GM23248 (cell line): ENCODE measurements around the gene GCH1. TPM values are rescaled to one million over a fixed set of nuclear protein-coding genes. Genes with fewer than 3 reads are reported as not detected.
A peak's percentile ranks its signal among the peaks of the same experiment; 100 is the strongest.

Experiments
- DNase-seq: peaks from one replicate; pipeline ENCODE4 v3.0.0-alpha.2; 2015
- H2AFZ ChIP-seq: fragments of 200-600 bp; sonication (generic); 2 replicates; pipeline ENCODE4 v1.6.1; 2016; ENCODE audit warnings: antibody characterized with exemption
- H3F3A ChIP-seq: fragments of 200-600 bp; sonication (generic); 2 replicates; pipeline ENCODE4 v1.6.1; 2016; ENCODE audit warnings: mild to moderate bottlenecking, antibody characterized with exemption, mixed run types; ENCODE audit not compliant: insufficient read depth
- H3K27ac ChIP-seq: fragments of 200-600 bp; sonication (generic); 2 replicates; pipeline ENCODE4 v1.5.1; 2016; ENCODE audit warnings: mild to moderate bottlenecking
- H3K27me3 ChIP-seq: fragments of 200-600 bp; sonication (generic); replicated peaks from 2 replicates; pipeline ENCODE4 v1.6.1; 2016; ENCODE audit warnings: mild to moderate bottlenecking; ENCODE audit not compliant: insufficient read depth
- H3K36me3 ChIP-seq: fragments of 200-600 bp; sonication (generic); 2 replicates; pipeline ENCODE4 v1.6.1; 2016; ENCODE audit warnings: low read depth, mild to moderate bottlenecking
- H3K4me1 ChIP-seq: fragments of 200-600 bp; sonication (generic); 2 replicates; pipeline ENCODE4 v1.6.1; 2016; ENCODE audit warnings: mild to moderate bottlenecking; ENCODE audit not compliant: insufficient read depth
- H3K4me2 ChIP-seq: fragments of 200-600 bp; sonication (generic); one replicate; pipeline ENCODE4 v1.6.1; 2016; ENCODE audit warnings: mild to moderate bottlenecking; ENCODE audit not compliant: unreplicated experiment
- H3K4me3 ChIP-seq: fragments of 200-600 bp; sonication (generic); 2 replicates; pipeline ENCODE4 v1.5.1; 2016; ENCODE audit warnings: mild to moderate bottlenecking
- H3K79me2 ChIP-seq: fragments of 200-600 bp; sonication (generic); 2 replicates; pipeline ENCODE4 v1.6.1; 2016; ENCODE audit warnings: mild to moderate bottlenecking; ENCODE audit not compliant: insufficient read depth
- H3K9ac ChIP-seq: fragments of 200-600 bp; sonication (generic); 2 replicates; pipeline ENCODE4 v1.6.1; 2016; ENCODE audit warnings: mild to moderate bottlenecking
- H3K9me2 ChIP-seq: fragments of 200-600 bp; sonication (generic); 2 replicates; pipeline ENCODE4 v1.6.1; 2016; ENCODE audit warnings: mixed run types, mild to moderate bottlenecking, moderate library complexity; ENCODE audit not compliant: insufficient read depth
- H3K9me3 ChIP-seq: fragments of 200-600 bp; sonication (generic); one replicate; pipeline ENCODE4 v1.6.1; 2017; ENCODE audit warnings: low read depth
- H4K20me1 ChIP-seq: fragments of 200-600 bp; sonication (generic); 2 replicates; pipeline ENCODE4 v1.6.0; 2016; ENCODE audit not compliant: insufficient read depth
- EZH2 ChIP-seq: fragments of 200-600 bp; sonication (generic); IDR thresholded peaks from 2 replicates; pipeline ENCODE4 v1.6.1; 2018; ENCODE audit warnings: antibody characterized with exemption, mild to moderate bottlenecking; ENCODE audit not compliant: insufficient read depth, poor library complexity, severe bottlenecking
- EZH2phosphoT487 ChIP-seq: fragments of 200-600 bp; sonication (generic); IDR thresholded peaks from 2 replicates; pipeline ENCODE4 v1.6.1; 2018; ENCODE audit warnings: antibody characterized with exemption, moderate library complexity, mild to moderate bottlenecking, low read depth; ENCODE audit not compliant: insufficient read depth
- WGBS, 2 experiments: methylation state at CpG; one replicate each; pipeline ENCODE4 v1.1.6; 2015 to 2017; ENCODE audit warnings: low lambda C conversion rate in 2 of 2, low coverage in 1 of 2; ENCODE audit errors: missing lambda C conversion rate in 2 of 2; 5-methylcytosine and 5-hydroxymethylcytosine counted together
- in situ Hi-C: fragments of 300-500 bp; cut with MboI; formaldehyde crosslinking; loops from 2 replicates; pipeline ENCODE4 v1.15.0; 2020
- polyA plus RNA-seq: library from polyadenylated mRNA; unstranded; fragments of >200 nt; fragmentation: Nextera tagmentation; extraction: Ambion mirVana; gene quantifications from 2 replicates; pipeline ENCODE4 v1.2.1, GENCODE V29; 2016
- total RNA-seq: library from RNA; depleted of rRNA; stranded (reverse); fragments of >200 nt; shearing (Covaris generic); gene quantifications from 2 replicates; pipeline ENCODE4 v1.2.3, GENCODE V29; 2014

The GCH1 gene
- total and polyA plus RNA-seq, 2 experiments from 2014 or later: 3.9 to 4.2 TPM

GRCh38 chr14:54797986-54798385 lies 104.6 kb downstream of the GCH1 start:
- Histone ChIP-seq H3K27me3 (0 out of 2 replicates have a peak, but pooled peaks cover 3% of the 10 kb centered on the region), H3K9ac (no peak overlapping the region), H3K4me3 (no peak overlapping the region), H3K4me1 (peaks cover 15% of the 10 kb centered on the region), H3F3A (peaks cover 13% of the 10 kb centered on the region; the same call in 1 of the 2 replicates), H3K79me2 (no peaks in the 10 kb centered on the region), H4K20me1 (no peaks in the 10 kb centered on the region), H3K9me2 (no peaks in the 10 kb centered on the region), H3K27ac (no peak overlapping the region), H3K9me3 (no peaks in the 10 kb centered on the region), H3K4me2 (no peak overlapping the region), H2AFZ (no peak overlapping the region), H3K36me3 (no peaks in the 10 kb centered on the region)
- WGBS, 2 experiments: 77 to 78% methylated on average over 4 of the region's 4 CpGs
- in situ Hi-C loops: no loop called here
- no peak for TF ChIP-seq EZH2phosphoT487
- TF ChIP-seq EZH2: no peak
- DNase-seq: no peak

- Histone ChIP-seq H3K79me2 (no peaks in the 10 kb centered on the region), H2AFZ (no peak overlapping the region), H3K9me2 (no peaks in the 10 kb centered on the region), H3K9ac (no peak overlapping the region), H3K4me1 (peaks cover 15% of the 10 kb centered on the region), H3K36me3 (no peaks in the 10 kb centered on the region), H3K4me3 (no peak overlapping the region), H3K4me2 (no peak overlapping the region), H3K9me3 (no peaks in the 10 kb centered on the region), H3F3A (peaks cover 16% of the 10 kb centered on the region; the same call in 1 of the 2 replicates), H3K27me3 (0 out of 2 replicates have a peak, but pooled peaks cover 3% of the 10 kb centered on the region), H3K27ac (no peak overlapping the region), H4K20me1 (no peaks in the 10 kb centered on the region)
- WGBS, 2 experiments: 86 to 88% methylated on average over 6 of the region's 6 CpGs
- in situ Hi-C loops: no loop called here
- no peak for TF ChIP-seq EZH2
- no peak for TF ChIP-seq EZH2phosphoT487
- no peak for DNase-seq
Measured at GRCh38 chr14:54797556-54797955, 105.1 kb downstream of the GCH1 start.

- no peak overlapping the region for H3K9ac ChIP-seq
- peaks cover 15% of the 10 kb centered on the region for H3K4me1 ChIP-seq
- TF ChIP-seq EZH2phosphoT487: no peak
- TF ChIP-seq EZH2: no peak
- DNase-seq: peak; percentile 82
- H3F3A ChIP-seq: peaks cover 17% of the 10 kb centered on the region; the same call in 1 of the 2 replicates
- H3K9me2 ChIP-seq: no peaks in the 10 kb centered on the region
- H3K79me2 ChIP-seq: no peaks in the 10 kb centered on the region
- no peaks in the 10 kb centered on the region for H3K9me3 ChIP-seq
- 0 out of 2 replicates have a peak, but pooled peaks cover 3% of the 10 kb centered on the region for H3K27me3 ChIP-seq
- H4K20me1 ChIP-seq: no peaks in the 10 kb centered on the region
- H2AFZ ChIP-seq: no peak overlapping the region
- H3K27ac ChIP-seq: peak overlapping the region; percentile 28
- in situ Hi-C loops: no loop called here
- H3K36me3 ChIP-seq: no peaks in the 10 kb centered on the region
- peak overlapping the region; percentile 22 for H3K4me2 ChIP-seq
- no peak overlapping the region for H3K4me3 ChIP-seq
Measured at GRCh38 chr14:54796961-54797360, 105.7 kb downstream of the GCH1 start.

- Histone ChIP-seq H3K79me2 (no peaks in the 10 kb centered on the region), H3K4me2 (no peak overlapping the region), H4K20me1 (no peaks in the 10 kb centered on the region), H3K36me3 (peaks cover 17% of the 10 kb centered on the region; the same call in 1 of the 2 replicates), H3K27ac (no peak overlapping the region), H3K4me1 (peaks cover 15% of the 10 kb centered on the region), H3K9me3 (no peaks in the 10 kb centered on the region), H3F3A (peaks cover 17% of the 10 kb centered on the region; the same call in 1 of the 2 replicates), H2AFZ (no peak overlapping the region), H3K9ac (no peak overlapping the region), H3K4me3 (no peak overlapping the region), H3K27me3 (0 out of 2 replicates have a peak, but pooled peaks cover 3% of the 10 kb centered on the region), H3K9me2 (no peaks in the 10 kb centered on the region)
- DNase-seq: no peak
- no peak for TF ChIP-seq EZH2
- no peak for TF ChIP-seq EZH2phosphoT487
- in situ Hi-C loops: no loop called here
- WGBS, 2 experiments: 100% methylated on average over 3 of the region's 3 CpGs
Measured at GRCh38 chr14:54794796-54795195, 107.8 kb downstream of the GCH1 start.

- no peak for DNase-seq
- no peak overlapping the region for H3K27ac ChIP-seq
- H3K36me3 ChIP-seq: peaks cover 22% of the 10 kb centered on the region; the same call in 1 of the 2 replicates
- no peaks in the 10 kb centered on the region for H3K27me3 ChIP-seq
- H3K9me2 ChIP-seq: no peaks in the 10 kb centered on the region
- H3K4me3 ChIP-seq: no peak overlapping the region
- H3F3A ChIP-seq: peaks cover 17% of the 10 kb centered on the region; the same call in 1 of the 2 replicates
- no peak overlapping the region for H2AFZ ChIP-seq
- TF ChIP-seq EZH2phosphoT487 (no peak), EZH2 (no peak)
- in situ Hi-C loops: no loop called here
- no peaks in the 10 kb centered on the region for H3K9me3 ChIP-seq
- H3K9ac ChIP-seq: no peak overlapping the region
- H3K4me2 ChIP-seq: no peak overlapping the region
- no peaks in the 10 kb centered on the region for H3K79me2 ChIP-seq
- peaks cover 15% of the 10 kb centered on the region for H3K4me1 ChIP-seq
- 0 to 4% methylated on average over 1 of the region's 1 CpG for WGBS, 2 experiments
- no peaks in the 10 kb centered on the region for H4K20me1 ChIP-seq
Measured at GRCh38 chr14:54794159-54794558, 108.5 kb downstream of the GCH1 start.
